Keratinocyte (primary cell): ENCODE data around the gene CAND2.

Experiments
- CTCF ChIP-seq, 3 experiments: IDR thresholded peaks in 1 of 3; conservative IDR thresholded peaks in 1 of 3; optimal IDR thresholded peaks in 1 of 3; 2 replicates in 2 of 3; 3 replicates in 1 of 3; pipeline versions ENCODE3 to v1.5.1; 2011; ENCODE audit warnings: low read length in 3 of 3, mild to moderate bottlenecking in 3 of 3, moderate library complexity in 2 of 3, control low read depth in 1 of 3, inconsistent platforms in 1 of 3; ENCODE audit not compliant: insufficient read depth in 2 of 3; ENCODE audit errors: extremely low read depth in 1 of 3
- EZH2 ChIP-seq: IDR thresholded peaks from one replicate; pipeline ENCODE4 v1.6.1; 2012; ENCODE audit warnings: inconsistent platforms, mild to moderate bottlenecking, low read length, moderate library complexity

DNA sequence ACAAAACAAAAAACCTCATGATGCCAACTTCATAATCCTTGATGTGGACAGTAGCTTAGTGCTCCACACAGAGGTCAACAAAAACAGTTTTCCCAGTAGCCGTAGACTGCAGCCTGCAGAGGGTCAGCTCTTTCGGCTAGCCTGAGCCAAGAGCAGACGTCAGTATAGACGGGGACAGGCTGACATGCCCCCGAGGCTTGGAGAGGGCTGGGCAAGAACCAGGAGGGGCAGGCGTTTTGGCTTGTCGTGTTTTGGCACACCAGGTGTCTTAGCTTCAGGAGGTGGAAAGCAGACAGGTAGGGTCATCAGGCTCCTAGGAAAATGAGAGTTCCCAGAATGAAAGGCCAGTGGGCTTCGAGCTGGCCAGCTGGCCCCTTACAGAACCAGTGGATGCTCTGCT lies 21.8 kb downstream of the CAND2 start:
- TF ChIP-seq CTCF (optimal IDR thresholded peaks at IDR 0.05 in 1 of 3, IDR thresholded peaks at IDR 0.05 in 1 of 3, conservative IDR thresholded peaks at IDR 0.05 in 1 of 3; ENCODE audit: extremely low read depth in 1 of 3, insufficient read depth in 2 of 3, low read length in 3 of 3) = no peak
- TF ChIP-seq EZH2 = no peak
